Measurements from ENCODE around the gene ESPN.

The ESPN gene

DNA sequence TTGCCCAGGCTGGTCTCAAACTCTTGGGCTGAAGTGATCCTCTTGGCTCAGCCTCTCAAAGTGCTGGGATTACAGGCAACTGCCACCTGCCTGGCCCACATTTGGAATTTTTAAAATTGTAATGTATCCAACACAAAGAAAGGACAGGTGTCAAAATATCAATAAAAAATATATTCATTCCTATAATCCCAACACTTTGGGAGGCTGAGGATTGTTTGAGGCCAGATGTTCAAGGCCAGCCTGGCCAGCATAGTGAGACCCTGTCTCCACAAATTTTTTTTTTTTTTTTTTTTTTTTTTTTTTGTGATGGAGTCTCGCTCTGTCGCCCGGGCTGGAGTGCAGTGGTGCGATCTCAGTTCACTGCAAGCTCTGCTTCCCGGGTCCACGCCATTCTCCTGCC, 14.8 kb upstream of the ESPN start:
- Histone ChIP-seq H3K27ac (ENCODE audit: low read depth, low read length) (no peak overlapping the region), H3K9ac (ENCODE audit: low read length in 5 of 5) (no peak overlapping the region), H3K9me3 (ENCODE audit: control insufficient read depth in 5 of 5, low read length in 5 of 5) (no peaks in the 10 kb centered on the region), H3K27me3 (ENCODE audit: control insufficient read depth in 5 of 5, insufficient read depth in 4 of 5, low read length in 5 of 5) (peaks cover 0 to 17% (median 9%) of the 10 kb centered on the region in 5 donors), H3K4me3 (ENCODE audit: low read depth in 1 of 5, low read length in 5 of 5) (no peak overlapping the region), H3K36me3 (ENCODE audit: control insufficient read depth in 5 of 5, insufficient read depth in 5 of 5, low read length in 5 of 5) (no peaks in the 10 kb centered on the region), H3K4me1 (ENCODE audit: control insufficient read depth in 5 of 5, insufficient read depth in 5 of 5, low read length in 5 of 5) (peaks cover 0 to 5% (median 0%) of the 10 kb centered on the region in 5 donors)

DNA sequence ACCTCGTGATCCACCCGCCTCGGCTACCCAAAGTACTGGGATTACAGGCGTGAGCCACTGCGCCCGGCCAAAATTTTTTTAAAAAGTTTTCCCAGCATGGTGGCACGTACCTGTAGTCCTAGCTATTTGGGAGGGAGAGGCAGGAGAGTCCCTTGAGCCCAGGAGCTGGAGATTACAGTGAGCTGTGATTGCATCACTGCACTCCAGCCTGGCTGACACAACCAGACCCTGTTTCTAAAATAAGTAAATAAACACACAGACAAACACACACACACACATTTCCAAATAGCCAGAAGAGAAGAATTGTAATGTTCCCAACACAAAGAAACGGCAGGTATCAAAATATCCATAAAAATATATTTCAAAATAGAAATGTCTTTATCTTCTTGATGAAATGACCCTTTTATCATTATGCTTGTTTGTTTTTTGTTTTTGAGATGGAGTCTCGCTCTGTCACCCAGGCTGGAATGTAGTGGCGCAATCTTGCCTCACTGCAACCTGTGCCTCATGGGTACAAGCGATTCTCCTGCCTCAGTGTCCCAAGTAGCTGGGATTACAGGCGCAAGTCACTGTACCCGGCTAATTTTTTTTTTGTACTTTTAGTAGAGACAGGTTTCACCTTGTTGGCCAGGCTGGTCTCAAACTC, 14.2 kb upstream of the ESPN start:
- Histone ChIP-seq H3K27me3 (ENCODE audit: control insufficient read depth in 5 of 5, insufficient read depth in 4 of 5, low read length in 5 of 5) (peaks cover 0 to 19% (median 13%) of the 10 kb centered on the region in 5 donors), H3K4me1 (ENCODE audit: control insufficient read depth in 5 of 5, insufficient read depth in 5 of 5, low read length in 5 of 5) (peaks cover 0 to 5% (median 0%) of the 10 kb centered on the region in 5 donors), H3K9me3 (ENCODE audit: control insufficient read depth in 5 of 5, low read length in 5 of 5) (no peaks in the 10 kb centered on the region), H3K36me3 (ENCODE audit: control insufficient read depth in 5 of 5, insufficient read depth in 5 of 5, low read length in 5 of 5) (no peaks in the 10 kb centered on the region), H3K27ac (ENCODE audit: low read depth, low read length) (no peak overlapping the region), H3K9ac (ENCODE audit: low read length in 5 of 5) (no peak overlapping the region), H3K4me3 (ENCODE audit: low read depth in 1 of 5, low read length in 5 of 5) (no peak overlapping the region)

- no peak overlapping the region for H3K27ac ChIP-seq (ENCODE audit: low read depth, low read length)
- no peaks in the 10 kb centered on the region for H3K36me3 ChIP-seq (ENCODE audit: control insufficient read depth in 5 of 5, insufficient read depth in 5 of 5, low read length in 5 of 5)
- H3K9ac ChIP-seq (ENCODE audit: low read length in 5 of 5), result no peak overlapping the region
- peaks cover 0 to 5% (median 0%) of the 10 kb centered on the region in 5 donors for H3K4me1 ChIP-seq (ENCODE audit: control insufficient read depth in 5 of 5, insufficient read depth in 5 of 5, low read length in 5 of 5)
- H3K9me3 ChIP-seq (ENCODE audit: control insufficient read depth in 5 of 5, low read length in 5 of 5), result no peaks in the 10 kb centered on the region
- no peak overlapping the region for H3K4me3 ChIP-seq (ENCODE audit: low read depth in 1 of 5, low read length in 5 of 5)
- H3K27me3 ChIP-seq (ENCODE audit: control insufficient read depth in 5 of 5, insufficient read depth in 4 of 5, low read length in 5 of 5), result peaks cover 10 to 42% (median 34%) of the 10 kb centered on the region in 5 donors
These were observed 11.7 kb upstream of the ESPN start for GRCh38 chr1:6412896-6413295.

- Histone ChIP-seq H3K9ac (ENCODE audit: low read length in 5 of 5) (no peak overlapping the region), H3K4me3 (ENCODE audit: low read depth in 1 of 5, low read length in 5 of 5) (no peak overlapping the region), H3K4me1 (ENCODE audit: control insufficient read depth in 5 of 5, insufficient read depth in 5 of 5, low read length in 5 of 5) (peaks cover 0 to 13% (median 4%) of the 10 kb centered on the region in 5 donors), H3K27me3 (ENCODE audit: control insufficient read depth in 5 of 5, insufficient read depth in 4 of 5, low read length in 5 of 5) (peaks cover 24 to 56% (median 47%) of the 10 kb centered on the region in 5 donors), H3K36me3 (ENCODE audit: control insufficient read depth in 5 of 5, insufficient read depth in 5 of 5, low read length in 5 of 5) (no peaks in the 10 kb centered on the region), H3K27ac (ENCODE audit: low read depth, low read length) (no peak overlapping the region), H3K9me3 (ENCODE audit: control insufficient read depth in 5 of 5, low read length in 5 of 5) (no peaks in the 10 kb centered on the region)
These were observed 10.1 kb upstream of the ESPN start for GRCh38 chr1:6414443-6414844.

GRCh38 chr1:6414881-6415626, 9.5 kb upstream of the ESPN start:
- H3K27me3 ChIP-seq (ENCODE audit: control insufficient read depth in 5 of 5, insufficient read depth in 4 of 5, low read length in 5 of 5), result peaks cover 24 to 59% (median 49%) of the 10 kb centered on the region in 5 donors
- H3K4me1 ChIP-seq (ENCODE audit: control insufficient read depth in 5 of 5, insufficient read depth in 5 of 5, low read length in 5 of 5), result peaks cover 0 to 19% (median 7%) of the 10 kb centered on the region in 5 donors

GRCh38 chr1:6416295-6416656, 8.3 kb upstream of the ESPN start:
- Histone ChIP-seq H3K9me3 (ENCODE audit: control insufficient read depth in 5 of 5, low read length in 5 of 5) (no peaks in the 10 kb centered on the region), H3K27me3 (ENCODE audit: control insufficient read depth in 5 of 5, insufficient read depth in 4 of 5, low read length in 5 of 5) (peaks cover 29 to 71% (median 62%) of the 10 kb centered on the region in 5 donors), H3K27ac (ENCODE audit: low read depth, low read length) (no peak overlapping the region), H3K4me1 (ENCODE audit: control insufficient read depth in 5 of 5, insufficient read depth in 5 of 5, low read length in 5 of 5) (peaks cover 0 to 27% (median 14%) of the 10 kb centered on the region in 5 donors), H3K9ac (ENCODE audit: low read length in 5 of 5) (no peak overlapping the region), H3K36me3 (ENCODE audit: control insufficient read depth in 5 of 5, insufficient read depth in 5 of 5, low read length in 5 of 5) (no peaks in the 10 kb centered on the region), H3K4me3 (ENCODE audit: low read depth in 1 of 5, low read length in 5 of 5) (no peak overlapping the region)

More at GRCh38 chr1:6414881-6415626, 9.5 kb upstream of the ESPN start:
- Histone ChIP-seq H3K36me3 (ENCODE audit: control insufficient read depth in 5 of 5, insufficient read depth in 5 of 5, low read length in 5 of 5) (no peaks in the 10 kb centered on the region), H3K9ac (ENCODE audit: low read length in 5 of 5) (no peak overlapping the region), H3K27ac (ENCODE audit: low read depth, low read length) (no peak overlapping the region), H3K4me3 (ENCODE audit: low read depth in 1 of 5, low read length in 5 of 5) (no peak overlapping the region), H3K9me3 (ENCODE audit: control insufficient read depth in 5 of 5, low read length in 5 of 5) (no peaks in the 10 kb centered on the region)

- no peaks in the 10 kb centered on the region for H3K36me3 ChIP-seq (ENCODE audit: control insufficient read depth in 5 of 5, insufficient read depth in 5 of 5, low read length in 5 of 5)
- H3K27ac ChIP-seq (ENCODE audit: low read depth, low read length), result no peak overlapping the region
- no peak overlapping the region for H3K4me3 ChIP-seq (ENCODE audit: low read depth in 1 of 5, low read length in 5 of 5)
- no peak overlapping the region for H3K9ac ChIP-seq (ENCODE audit: low read length in 5 of 5)
- no peaks in the 10 kb centered on the region for H3K9me3 ChIP-seq (ENCODE audit: control insufficient read depth in 5 of 5, low read length in 5 of 5)
- peaks cover 29 to 77% (median 68%) of the 10 kb centered on the region in 5 donors for H3K27me3 ChIP-seq (ENCODE audit: control insufficient read depth in 5 of 5, insufficient read depth in 4 of 5, low read length in 5 of 5)
- H3K4me1 ChIP-seq (ENCODE audit: control insufficient read depth in 5 of 5, insufficient read depth in 5 of 5, low read length in 5 of 5), result peaks cover 0 to 27% (median 14%) of the 10 kb centered on the region in 5 donors
These were observed 7.7 kb upstream of the ESPN start for GRCh38 chr1:6416906-6417305.

- no peak overlapping the region for H3K27ac ChIP-seq (ENCODE audit: low read depth, low read length)
- no peak overlapping the region for H3K9ac ChIP-seq (ENCODE audit: low read length in 5 of 5)
- no peaks in the 10 kb centered on the region for H3K9me3 ChIP-seq (ENCODE audit: control insufficient read depth in 5 of 5, low read length in 5 of 5)
- H3K4me3 ChIP-seq (ENCODE audit: low read depth in 1 of 5, low read length in 5 of 5), result no peak overlapping the region
- peaks cover 0 to 31% (median 17%) of the 10 kb centered on the region in 5 donors for H3K4me1 ChIP-seq (ENCODE audit: control insufficient read depth in 5 of 5, insufficient read depth in 5 of 5, low read length in 5 of 5)
- H3K36me3 ChIP-seq (ENCODE audit: control insufficient read depth in 5 of 5, insufficient read depth in 5 of 5, low read length in 5 of 5), result no peaks in the 10 kb centered on the region
- H3K27me3 ChIP-seq (ENCODE audit: control insufficient read depth in 5 of 5, insufficient read depth in 4 of 5, low read length in 5 of 5), result peaks cover 36 to 80% (median 71%) of the 10 kb centered on the region in 5 donors
These were observed 6.5 kb upstream of the ESPN start for GRCh38 chr1:6417961-6418667.

- Histone ChIP-seq H3K27ac (ENCODE audit: low read depth, low read length) (no peak overlapping the region), H3K9ac (ENCODE audit: low read length in 5 of 5) (no peak overlapping the region), H3K4me3 (ENCODE audit: low read depth in 1 of 5, low read length in 5 of 5) (no peak overlapping the region), H3K27me3 (ENCODE audit: control insufficient read depth in 5 of 5, insufficient read depth in 4 of 5, low read length in 5 of 5) (peaks cover 39 to 82% (median 78%) of the 10 kb centered on the region in 5 donors), H3K4me1 (ENCODE audit: control insufficient read depth in 5 of 5, insufficient read depth in 5 of 5, low read length in 5 of 5) (peaks cover 0 to 38% (median 24%) of the 10 kb centered on the region in 5 donors), H3K36me3 (ENCODE audit: control insufficient read depth in 5 of 5, insufficient read depth in 5 of 5, low read length in 5 of 5) (no peaks in the 10 kb centered on the region), H3K9me3 (ENCODE audit: control insufficient read depth in 5 of 5, low read length in 5 of 5) (no peaks in the 10 kb centered on the region)
These were observed 5.7 kb upstream of the ESPN start for GRCh38 chr1:6418668-6419396.

All from subcutaneous abdominal adipose tissue (tissue), 5 donors.